HG03558 (cell line): ENCODE measurements around the gene NADK2.

Experiments
- ATAC-seq: cut with Tn5 transposase; IDR thresholded peaks from one replicate; pipeline ENCODE4 v1.9.1; 2021; ENCODE audit warnings: moderate number of reproducible peaks; ENCODE audit not compliant: unreplicated experiment; ENCODE audit errors: extremely low read depth

NADK2 gene

GRCh38 chr5:36172599-36172998 is 69.1 kb downstream of the NADK2 start:
- no peak for ATAC-seq

GRCh38 chr5:36170832-36171424 is 70.8 kb downstream of the NADK2 start:
- no peak for ATAC-seq

- no peak for ATAC-seq
These were observed 73.0 kb downstream of the NADK2 start for GRCh38 chr5:36168737-36169136.

- ATAC-seq, result no peak
These were observed 77.3 kb downstream of the NADK2 start for GRCh38 chr5:36164461-36164860.

GRCh38 chr5:36162810-36163486 is 78.8 kb downstream of the NADK2 start:
- ATAC-seq, result no peak

GRCh38 chr5:36161361-36161760 is 80.4 kb downstream of the NADK2 start:
- no peak for ATAC-seq

GRCh38 chr5:36160617-36161016 is 81.1 kb downstream of the NADK2 start:
- ATAC-seq, result no peak

GRCh38 chr5:36158144-36158543 is 83.6 kb downstream of the NADK2 start:
- no peak for ATAC-seq

GRCh38 chr5:36156619-36157018 is 85.1 kb downstream of the NADK2 start:
- no peak for ATAC-seq

- ATAC-seq, result no peak
These were observed 85.6 kb downstream of the NADK2 start for GRCh38 chr5:36156121-36156601.

- no peak for ATAC-seq
These were observed 86.4 kb downstream of the NADK2 start for GRCh38 chr5:36155291-36155690.

GRCh38 chr5:36153726-36154125 is 88.0 kb downstream of the NADK2 start:
- ATAC-seq, result no peak

- no peak for ATAC-seq
These were observed 88.4 kb downstream of the NADK2 start for GRCh38 chr5:36153298-36153677.

- ATAC-seq, result no peak
These were observed 89.1 kb downstream of the NADK2 start for GRCh38 chr5:36152324-36153297.

- ATAC-seq, result peak; percentile 97
These were observed 90.0 kb downstream of the NADK2 start, which contains the start of the genes LMBRD2 and SKP2 for GRCh38 chr5:36151434-36152323. Gene LMBRD2, minus strand, starts transcription at chr5:36151887. Its CDS starts 8,538 bp downstream, at chr5:36143349. Gene SKP2, plus strand, starts transcription at chr5:36152111. Its CDS starts 152 bp downstream, at chr5:36152263.

GRCh38 chr5:36150676-36151433 is 90.9 kb downstream of the NADK2 start:
- ATAC-seq, result no peak

GRCh38 chr5:36147681-36148080 is 94.0 kb downstream of the NADK2 start:
- ATAC-seq, result no peak

GRCh38 chr5:36146390-36146789 is 95.3 kb downstream of the NADK2 start:
- no peak for ATAC-seq

- ATAC-seq, result no peak
These were observed 96.4 kb downstream of the NADK2 start for GRCh38 chr5:36145311-36145710.
